Loucy (cell line): Measurements from ENCODE around the gene RAB3D.
A peak's percentile ranks its signal among the peaks of the same experiment; 100 is the strongest.

ENCODE experiments used
- H2AFZ ChIP-seq: fragments of 200-600 bp; sonication (generic); 2 replicates; pipeline ENCODE4 v1.6.0; 2016; ENCODE audit warnings: antibody characterized with exemption, mild to moderate bottlenecking, low read length, moderate library complexity
- H3F3A ChIP-seq: fragments of 200-600 bp; 2 replicates; pipeline ENCODE4 v1.6.0; 2016; ENCODE audit warnings: antibody characterized with exemption, low read depth, mild to moderate bottlenecking
- H3K27me3 ChIP-seq: fragments of 200-600 bp; sonication (generic); 2 replicates; pipeline ENCODE4 v1.6.1; 2014; ENCODE audit warnings: low read length, mild to moderate bottlenecking; ENCODE audit not compliant: insufficient read depth, poor library complexity, severe bottlenecking
- H3K36me3 ChIP-seq: fragments of 200-600 bp; sonication (generic); 2 replicates; pipeline ENCODE4 v1.6.1; 2016; ENCODE audit warnings: low read length; ENCODE audit not compliant: insufficient read depth
- H3K4me1 ChIP-seq: fragments of 200-600 bp; sonication (generic); 2 replicates; pipeline ENCODE4 v1.5.1; 2014; ENCODE audit warnings: low read length, mild to moderate bottlenecking; ENCODE audit not compliant: insufficient read depth, poor library complexity, severe bottlenecking
- H3K4me2 ChIP-seq: fragments of 200-600 bp; sonication (generic); 2 replicates; pipeline ENCODE4 v1.6.0; 2014; ENCODE audit warnings: antibody characterized with exemption, low read length, low read depth, mild to moderate bottlenecking; ENCODE audit not compliant: poor library complexity, severe bottlenecking
- H3K4me3 ChIP-seq: fragments of 200-600 bp; sonication (generic); 2 replicates; pipeline ENCODE4 v1.5.1; 2014; ENCODE audit warnings: low read length, mild to moderate bottlenecking, mixed read lengths; ENCODE audit not compliant: poor library complexity, severe bottlenecking
- H3K79me2 ChIP-seq: fragments of 200-600 bp; sonication (generic); 2 replicates; pipeline ENCODE4 v1.6.1; 2014; ENCODE audit warnings: low read length; ENCODE audit not compliant: insufficient read depth
- H3K9ac ChIP-seq: fragments of 200-600 bp; sonication (generic); 2 replicates; pipeline ENCODE4 v1.6.0; 2014; ENCODE audit warnings: mild to moderate bottlenecking, low read depth, low read length, moderate library complexity; ENCODE audit not compliant: poor library complexity, severe bottlenecking
- H3K9me2 ChIP-seq: fragments of 200-600 bp; sonication (generic); replicated peaks from 2 replicates; pipeline ENCODE4 v1.6.1; 2016; ENCODE audit warnings: low read depth, low read length, mixed read lengths
- H3K9me3 ChIP-seq: fragments of 200-600 bp; sonication (generic); 2 replicates; pipeline ENCODE4 v1.6.1; 2014; ENCODE audit warnings: mild to moderate bottlenecking, antibody characterized with exemption, low read length, low read depth; ENCODE audit not compliant: insufficient read depth
- H4K20me1 ChIP-seq: fragments of 200-600 bp; sonication (generic); 2 replicates; pipeline ENCODE4 v1.6.0; 2014; ENCODE audit warnings: antibody characterized with exemption, low read length, mild to moderate bottlenecking; ENCODE audit not compliant: insufficient read depth, poor library complexity, severe bottlenecking
- CTCF ChIP-seq: fragments of 200-600 bp; sonication (generic); conservative IDR thresholded peaks from 2 replicates; pipeline ENCODE4 v1.5.1; 2014; ENCODE audit warnings: mild to moderate bottlenecking, antibody characterized with exemption, low read length
- EZH2phosphoT487 ChIP-seq: fragments of 200-600 bp; IDR thresholded peaks from 2 replicates; pipeline ENCODE4 v1.6.1; 2018; ENCODE audit warnings: antibody characterized with exemption, mild to moderate bottlenecking, moderate library complexity, borderline replicate concordance

The RAB3D gene

GRCh38 chr19:11293433-11294389 lies 45.7 kb downstream of the RAB3D start:
- Histone ChIP-seq H3K4me3 (peak overlapping the region; percentile 52), H3K27me3 (no peaks in the 10 kb centered on the region), H3K36me3 (no peaks in the 10 kb centered on the region), H3K4me2 (peak overlapping the region; percentile 54), H3K9ac (peak overlapping the region; percentile 47), H2AFZ (peak overlapping the region; percentile 77), H4K20me1 (no peaks in the 10 kb centered on the region), H3K4me1 (peaks cover 7% of the 10 kb centered on the region), H3K79me2 (no peaks in the 10 kb centered on the region), H3F3A (no peaks in the 10 kb centered on the region), H3K9me3 (no peaks in the 10 kb centered on the region), H3K9me2 (no peaks in the 10 kb centered on the region)
- no peak for TF ChIP-seq EZH2phosphoT487
- peak; percentile 96 for TF ChIP-seq CTCF

DNA sequence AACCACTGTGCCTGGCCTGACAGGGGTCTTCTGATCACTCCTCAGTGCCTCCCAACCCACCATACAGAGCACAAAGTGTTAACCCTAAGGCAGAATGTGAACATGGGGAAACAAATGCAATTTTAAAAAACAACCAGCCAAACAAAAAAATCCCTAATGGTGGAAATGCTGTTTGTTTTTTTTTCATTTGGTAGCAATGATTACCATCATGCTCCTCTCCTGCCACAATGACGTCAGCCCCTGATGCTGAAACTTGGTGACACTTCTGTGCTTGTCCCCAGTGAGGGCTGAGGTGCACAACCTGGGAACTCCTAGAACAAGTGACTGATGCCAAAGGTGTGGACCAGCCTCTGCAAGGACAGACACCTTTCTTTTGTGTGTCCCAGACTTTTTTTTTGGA lies 47.5 kb downstream of the RAB3D start:
- no peak overlapping the region for H2AFZ ChIP-seq
- H4K20me1 ChIP-seq, result no peaks in the 10 kb centered on the region
- H3K9me3 ChIP-seq, result no peaks in the 10 kb centered on the region
- H3K9me2 ChIP-seq, result no peaks in the 10 kb centered on the region
- no peak overlapping the region for H3K4me2 ChIP-seq
- peaks cover 7% of the 10 kb centered on the region for H3K4me1 ChIP-seq
- no peak overlapping the region for H3K4me3 ChIP-seq
- no peaks in the 10 kb centered on the region for H3F3A ChIP-seq
- H3K36me3 ChIP-seq, result no peaks in the 10 kb centered on the region
- H3K79me2 ChIP-seq, result no peaks in the 10 kb centered on the region
- H3K9ac ChIP-seq, result no peak overlapping the region
- H3K27me3 ChIP-seq, result no peaks in the 10 kb centered on the region
- no peak for TF ChIP-seq CTCF

DNA sequence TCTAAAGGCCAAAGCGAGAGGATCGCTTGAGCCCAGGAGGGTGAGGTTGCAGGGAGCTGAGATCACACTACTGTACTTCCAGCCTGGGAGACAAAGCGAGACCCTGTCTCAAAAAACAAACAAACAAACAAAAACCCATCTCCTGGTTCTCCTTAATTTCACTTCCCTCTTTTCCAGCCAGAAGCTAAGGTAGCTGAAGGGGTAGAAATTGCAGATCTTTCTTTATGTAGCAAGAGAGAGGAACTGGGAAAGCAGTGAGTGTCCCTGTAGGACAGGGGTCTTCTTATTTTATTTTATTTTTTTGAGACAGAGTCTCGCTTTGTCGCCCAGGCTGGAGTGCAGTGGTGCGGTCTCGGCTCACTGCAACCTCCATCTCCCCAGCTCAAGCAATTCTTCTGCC lies 48.0 kb downstream of the RAB3D start:
- Histone ChIP-seq H3K9me3 (no peaks in the 10 kb centered on the region), H3K9me2 (no peaks in the 10 kb centered on the region), H3K36me3 (no peaks in the 10 kb centered on the region), H3K4me1 (peaks cover 7% of the 10 kb centered on the region), H2AFZ (no peak overlapping the region), H3K79me2 (no peaks in the 10 kb centered on the region), H4K20me1 (no peaks in the 10 kb centered on the region), H3K4me2 (no peak overlapping the region), H3K27me3 (no peaks in the 10 kb centered on the region), H3K4me3 (no peak overlapping the region), H3F3A (no peaks in the 10 kb centered on the region), H3K9ac (no peak overlapping the region)
- TF ChIP-seq CTCF (no peak), EZH2phosphoT487 (no peak)
